H1 (cell line): Measurements from ENCODE around the gene CDK4. TPM values are rescaled to one million over a fixed set of nuclear protein-coding genes. Genes with fewer than 3 reads are reported as not detected.

Experiments used
- CTCF ChIA-PET: fragments of 300-600 bp; sonication (Branson Sonifier 250); formaldehyde crosslinking; loops from one replicate; lab custom pipeline; 2021; ENCODE audit not compliant: partially characterized antibody; lab: Charles Lee
- POLR2A ChIA-PET: fragments of 300-600 bp; sonication (Branson Sonifier 250); formaldehyde crosslinking; loops from one replicate; lab custom pipeline; 2021; ENCODE audit warnings: inconsistent platforms; ENCODE audit not compliant: partially characterized antibody; lab: Charles Lee
- DNase-seq, 2 experiments: peaks; one replicate each; pipeline versions ENCODE4 v3.0.0 to v3.0.0-alpha.2; 2010 to 2022; ENCODE audit warnings: low spot score in 2 of 2, low read depth in 1 of 2, mixed read lengths in 1 of 2
- FAIRE-seq: peaks from 2 replicates; lab custom pipeline; 2011; peaks lifted over from hg19 to GRCh38; lab: Jason Lieb, UNC
- H2AFZ ChIP-seq: 2 replicates; pipeline ENCODE4 v1.8.1; 2012; ENCODE audit warnings: low read length, inconsistent platforms
- H2AK5ac ChIP-seq: 2 replicates; pipeline ENCODE4 v1.6.1; 2013; ENCODE audit warnings: low read depth, low read length
- H2BK120ac ChIP-seq: replicated peaks from 2 replicates; pipeline ENCODE3; 2013; ENCODE audit warnings: low read depth, low read length, inconsistent platforms
- H2BK12ac ChIP-seq: 2 replicates; pipeline ENCODE4 v1.6.1; 2013; ENCODE audit warnings: low read depth, low read length
- H2BK15ac ChIP-seq: 2 replicates; pipeline ENCODE4 v1.6.1; 2013; ENCODE audit warnings: low read length
- H2BK20ac ChIP-seq: 2 replicates; pipeline ENCODE4 v1.6.1; 2013; ENCODE audit warnings: low read length
- H2BK5ac ChIP-seq: 2 replicates; pipeline ENCODE4 v1.6.1; 2013; ENCODE audit warnings: low read depth, low read length
- H3K14ac ChIP-seq: 2 replicates; pipeline ENCODE4 v1.6.1; 2013; ENCODE audit warnings: inconsistent platforms; ENCODE audit not compliant: insufficient read length
- H3K18ac ChIP-seq: 2 replicates; pipeline ENCODE4 v1.6.1; 2013; ENCODE audit warnings: low read length; ENCODE audit errors: extremely low read depth
- H3K23ac ChIP-seq: 2 replicates; pipeline ENCODE4 v1.6.1; 2013; ENCODE audit warnings: inconsistent platforms; ENCODE audit not compliant: insufficient read length
- H3K23me2 ChIP-seq: 2 replicates; pipeline ENCODE4 v1.6.1; 2013; ENCODE audit warnings: low read depth, low read length
- H3K27ac ChIP-seq: 2 replicates; pipeline ENCODE4 v1.6.1; 2011; ENCODE audit warnings: low read depth, low read length, inconsistent platforms
- H3K27me3 ChIP-seq, 4 experiments: replicated peaks in 1 of 4; 1 replicate in 1 of 4; 2 replicates in 3 of 4; pipeline versions ENCODE4 v1.6.1 to v1.8.1; 2011 to 2013; ENCODE audit warnings: low read length in 3 of 4, mild to moderate bottlenecking in 3 of 4, inconsistent platforms in 2 of 4, mixed read lengths in 2 of 4, moderate library complexity in 1 of 4; ENCODE audit not compliant: control insufficient read depth in 3 of 4, insufficient read depth in 3 of 4; ENCODE audit errors: extremely low read depth in 1 of 4
- H3K36me3 ChIP-seq, 4 experiments: 2 replicates each; pipeline versions ENCODE4 v1.6.1 to v1.8.1; 2011 to 2013; ENCODE audit warnings: mild to moderate bottlenecking in 4 of 4, low read length in 3 of 4, moderate library complexity in 2 of 4, control low read depth in 1 of 4, inconsistent platforms in 1 of 4; ENCODE audit not compliant: insufficient read depth in 4 of 4, control insufficient read depth in 2 of 4
- H3K4ac ChIP-seq: replicated peaks from 2 replicates; pipeline ENCODE3; 2013; ENCODE audit warnings: low read length, low read depth, mixed read lengths, inconsistent platforms; ENCODE audit not compliant: insufficient read length
- H3K4me1 ChIP-seq, 4 experiments: replicated peaks in 1 of 4; 1 replicate in 1 of 4; 2 replicates in 3 of 4; pipeline versions ENCODE4 v1.6.1 to v1.8.1; 2011 to 2013; ENCODE audit warnings: low read length in 3 of 4, inconsistent platforms in 2 of 4, mixed read lengths in 1 of 4; ENCODE audit not compliant: insufficient read depth in 4 of 4, control insufficient read depth in 3 of 4
- H3K4me2 ChIP-seq, 2 experiments: 2 replicates each; pipeline versions ENCODE4 v1.6.1 to v1.8.1; 2011 to 2013; ENCODE audit warnings: low read depth in 2 of 2, low read length in 2 of 2, control low read depth in 1 of 2, inconsistent platforms in 1 of 2, mild to moderate bottlenecking in 1 of 2; ENCODE audit not compliant: insufficient read depth in 1 of 2
- H3K4me3 ChIP-seq, 4 experiments: fragments of 200-600, 300-600 bp in 1 of 4; sonication (generic), shearing (Covaris generic), sonication (Bioruptor Twin) in 1 of 4; 2 replicates each; pipeline versions ENCODE4 v1.5.1 to v1.8.1; 2011 to 2016; ENCODE audit warnings: low read length in 4 of 4, low read depth in 3 of 4, control low read depth in 2 of 4, inconsistent platforms in 2 of 4, mild to moderate bottlenecking in 2 of 4, mixed read lengths in 1 of 4, moderate library complexity in 1 of 4; ENCODE audit not compliant: insufficient read depth in 2 of 4; ENCODE audit errors: extremely low read depth in 1 of 4
- H3K56ac ChIP-seq: replicated peaks from 2 replicates; pipeline ENCODE3; 2013; ENCODE audit warnings: low read depth, mild to moderate bottlenecking, mixed read lengths, low read length, inconsistent platforms; ENCODE audit not compliant: insufficient read length
- H3K79me1 ChIP-seq: 2 replicates; pipeline ENCODE4 v1.6.1; 2013; ENCODE audit warnings: low read depth, low read length, control low read depth
- H3K79me2 ChIP-seq, 2 experiments: 2 replicates each; pipeline versions ENCODE4 v1.6.1 to v1.8.1; 2012 to 2013; ENCODE audit warnings: low read length in 2 of 2, mild to moderate bottlenecking in 2 of 2, inconsistent platforms in 1 of 2; ENCODE audit not compliant: insufficient read depth in 2 of 2, control insufficient read depth in 1 of 2
- H3K9ac ChIP-seq, 4 experiments: replicated peaks in 1 of 4; 1 replicate in 1 of 4; 2 replicates in 3 of 4; pipeline versions ENCODE4 v1.6.1 to v1.8.1; 2011 to 2013; ENCODE audit warnings: low read depth in 3 of 4, low read length in 3 of 4, control low read depth in 2 of 4, mild to moderate bottlenecking in 2 of 4, moderate library complexity in 2 of 4, inconsistent platforms in 1 of 4; ENCODE audit errors: extremely low read depth in 1 of 4
- H3K9me3 ChIP-seq, 2 experiments: 2 replicates each; pipeline versions ENCODE4 v1.6.1 to v1.8.1; 2012 to 2013; ENCODE audit warnings: mild to moderate bottlenecking in 2 of 2, moderate library complexity in 2 of 2, control low read depth in 1 of 2, inconsistent platforms in 1 of 2, low read depth in 1 of 2, low read length in 1 of 2, mixed read lengths in 1 of 2; ENCODE audit not compliant: insufficient read depth in 2 of 2
- H4K20me1 ChIP-seq, 2 experiments: replicated peaks in 1 of 2; 2 replicates each; pipeline versions ENCODE3 to v1.8.1; 2011 to 2013; ENCODE audit warnings: inconsistent platforms in 2 of 2, low read length in 2 of 2, mild to moderate bottlenecking in 1 of 2; ENCODE audit not compliant: insufficient read depth in 2 of 2, control insufficient read depth in 1 of 2
- H4K5ac ChIP-seq: 2 replicates; pipeline ENCODE4 v1.6.1; 2013; ENCODE audit warnings: low read length, low read depth, mixed read lengths, inconsistent platforms; ENCODE audit not compliant: insufficient read length
- H4K8ac ChIP-seq: 2 replicates; pipeline ENCODE4 v1.8.0; 2013; ENCODE audit warnings: mild to moderate bottlenecking, moderate library complexity, low read length, inconsistent platforms; ENCODE audit not compliant: insufficient read depth; ENCODE audit errors: extremely low read depth
- H4K91ac ChIP-seq: replicated peaks from 2 replicates; pipeline ENCODE3; 2013; ENCODE audit warnings: low read length, mixed read lengths, inconsistent platforms; ENCODE audit not compliant: insufficient read length
- EZH2 ChIP-seq: fragments of 200-600 bp; sonication (generic); IDR thresholded peaks from 2 replicates; pipeline ENCODE4 v1.7.1; 2012; ENCODE audit warnings: low read depth, mild to moderate bottlenecking, moderate library complexity, low read length, inconsistent platforms; ENCODE audit not compliant: severe bottlenecking
- RNF2 ChIP-seq: fragments of 200-900, 300-1000 bp; sonication (generic); IDR thresholded peaks from 2 replicates; pipeline ENCODE4 v1.7.1; 2016; ENCODE audit warnings: borderline replicate concordance, low read depth, mild to moderate bottlenecking, antibody characterized with exemption, low read length; ENCODE audit not compliant: poor library complexity, severe bottlenecking; ENCODE audit errors: missing control alignments
- SP2 ChIP-seq: IDR thresholded peaks from 2 replicates; pipeline ENCODE4 v1.6.1; 2012; ENCODE audit warnings: mild to moderate bottlenecking, low read length, inconsistent platforms
- SUZ12 ChIP-seq: fragments of 200-600 bp; sonication (generic); IDR thresholded peaks from 2 replicates; pipeline ENCODE4 v1.6.1; 2012; ENCODE audit warnings: mild to moderate bottlenecking, inconsistent platforms, low read length, moderate library complexity, mixed read lengths
- WGBS, 2 experiments: shearing (Covaris generic) in 1 of 2; methylation state at CpG; one replicate each; pipeline versions ENCODE4 v1.1.6 to v1.1.7; 2013 to 2015; ENCODE audit warnings: low lambda C conversion rate in 2 of 2, mixed read lengths in 2 of 2, inconsistent platforms in 1 of 2, low coverage in 1 of 2, missing lambda C conversion rate in 1 of 2; ENCODE audit not compliant: insufficient replicate concordance in 2 of 2, insufficient coverage in 1 of 2, insufficient read length in 1 of 2; ENCODE audit errors: extremely low coverage in 1 of 2, missing lambda C conversion rate in 1 of 2; 5-methylcytosine and 5-hydroxymethylcytosine counted together
- polyA plus RNA-seq, 7 experiments: library from polyadenylated mRNA; depleted of rRNA in 3 of 7; stranded (reverse) in 5 of 7; unstranded in 2 of 7; fragments of >200 nt in 5 of 7; fragments of 200-250 nt in 2 of 7; gene quantifications; 1 replicate in 5 of 7; 2 replicates in 1 of 7; 4 replicates in 1 of 7; pipeline versions ENCODE4 v1.2.1 to v1.2.3, GENCODE V29; 2011 to 2013; ENCODE audit warnings: missing spikeins in 2 of 7, mixed read lengths in 2 of 7
- total RNA-seq: library from RNA; stranded (reverse); fragmentation: NEBNext Ultra II Directional; extraction: Animal tissue kit (Norgen Biotek cat#: 25700); gene quantifications from 2 replicates; pipeline ENCODE4 v1.2.1, GENCODE V29; 2021

Gene CDK4
- total and polyA plus RNA-seq, 2 of the 8 experiments (the other 6 are each of a cell fraction or from before 2014, with no cell fraction given), result 174 to 368 TPM

DNA sequence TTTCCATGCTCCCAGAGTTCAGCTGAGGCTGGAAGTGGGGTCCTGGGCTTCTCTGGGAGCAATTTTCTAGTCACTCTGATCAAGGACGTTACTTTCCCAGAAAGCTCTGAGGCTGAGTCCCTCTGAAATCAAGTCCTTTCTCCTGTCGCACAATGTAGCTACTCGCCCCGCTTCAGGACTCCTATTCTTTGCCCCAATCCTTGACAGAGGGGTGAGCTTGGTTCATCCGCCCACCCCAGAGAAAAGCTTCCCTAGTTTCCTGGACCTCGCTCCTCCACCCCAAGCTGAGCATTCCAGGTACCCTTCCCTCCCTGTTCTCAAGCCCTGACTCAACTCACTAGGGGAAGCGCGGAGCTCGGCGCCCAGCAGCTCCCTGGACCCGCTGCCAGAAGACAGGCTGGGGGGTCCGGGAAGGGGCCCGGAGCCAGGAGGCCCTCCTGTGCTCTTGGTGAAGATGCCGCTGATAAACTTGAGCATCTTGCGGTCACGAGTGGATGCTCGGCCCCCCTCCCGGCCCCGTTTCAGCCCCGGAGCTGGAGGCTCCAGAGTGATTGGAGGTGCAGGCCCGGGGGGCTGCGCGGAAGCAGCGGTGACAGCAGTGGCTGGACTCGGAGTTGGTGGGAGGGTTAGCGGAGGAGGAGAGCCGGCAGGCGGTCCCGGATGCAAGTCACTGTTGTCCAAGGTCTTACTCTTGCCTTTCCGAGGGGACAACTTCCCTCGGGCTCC lies 15.2 kb downstream of the CDK4 start:
- Histone ChIP-seq H2AK5ac (no peak overlapping the region), H4K5ac (no peak overlapping the region), H4K20me1 (peaks cover 0 to 17% of the 10 kb centered on the region in 2 experiments), H2BK15ac (peak overlapping the region; percentile 92; the same call in 1 of the 2 replicates), H3K27ac (no peak overlapping the region), H3K14ac (no peak overlapping the region), H3K56ac (no peak overlapping the region), H4K8ac (peak overlapping the region; percentile 52; the same call in 1 of the 2 replicates), H3K27me3 (peaks cover 50 to 97% (median 92%) of the 10 kb centered on the region in 4 experiments), H3K36me3 (peaks cover 0 to 6% (median 0%) of the 10 kb centered on the region in 4 experiments; a peak in 1 of 8 replicates), H3K9ac (no peak overlapping the region), H3K9me3 (no peaks in the 10 kb centered on the region; a peak in 1 of 4 replicates), H4K91ac (no peak overlapping the region), H3K4me1 (peaks cover 6 to 29% (median 12%) of the 10 kb centered on the region in 4 experiments; a peak in 6 of 7 replicates), H3K23me2 (peaks cover 2% of the 10 kb centered on the region; the same call in 1 of the 2 replicates), H3K4me2 (peak overlapping the region; percentile 79 to 93), H3K4ac (peak overlapping the region; percentile 75), H3K18ac (no peak overlapping the region), H3K79me1 (no peaks in the 10 kb centered on the region), H3K79me2 (no peaks in the 10 kb centered on the region), H2BK120ac (no peak overlapping the region), H2BK12ac (peak overlapping the region; percentile 84; the same call in 1 of the 2 replicates), H2BK5ac (no peak overlapping the region), H2BK20ac (no peak overlapping the region), H2AFZ (no peak overlapping the region), H3K4me3 (peak overlapping the region; percentile 26 to 76 (median 39); a peak in 7 of 8 replicates), H3K23ac (no peak overlapping the region)
- 6% methylated on average over 28 of the region's 31 CpGs; no CpG with 5 or more reads in 1 of the 2 experiments for WGBS, 2 experiments
- FAIRE-seq (no peak), DNase-seq (peak in 1 of 2 experiments; percentile 62)
- POLR2A ChIA-PET, result interaction anchor here (0.6 to 5.2 kb wide), 19 partner anchors 8 to 217 kb away, joined by 3 to 59 read pairs (median 5); partner anchors contain the start of genes ARHGEF25, CDK4, DDIT3 and EEF1AKMT3
- CTCF ChIA-PET, result interaction anchor here (0.8 to 11.2 kb wide), 15 partner anchors 8 to 154 kb away, joined by 3 to 149 read pairs (median 7); partner anchors contain the start of genes CYP27B1 and TSPAN31
- TF ChIP-seq EZH2 (peak; percentile 19), RNF2 (peak; percentile 35), SP2 (no peak), SUZ12 (peak; percentile 75)
